Stimulated activated CD4-positive, alpha-beta T cell treated with anti-CD3 and anti-CD28 coated beads, Interleukin-15, amount 100 ng/mL, for 24 hours (primary cell): ENCODE data around the gene VPS13D.
A peak's percentile ranks its signal among the peaks of the same experiment; 100 is the strongest.
"Not testable (repeated sequence)": the region's sequence is repeated elsewhere in the genome, so short reads cannot be mapped to it uniquely, and the experiment has no call there.

Experiments used
- DNase-seq: peaks from one replicate; pipeline ENCODE4 v3.0.0-alpha.2; 2020

Gene VPS13D

GRCh38 chr1:12454406-12455391 lies 224.9 kb downstream of the VPS13D start:
- DNase-seq: no peak

- DNase-seq: not testable (repeated sequence)
These were observed 226.3 kb downstream of the VPS13D start for GRCh38 chr1:12456081-12456480.

GRCh38 chr1:12456979-12457378 lies 227.1 kb downstream of the VPS13D start:
- no peak for DNase-seq

- no peak for DNase-seq
These were observed 227.9 kb downstream of the VPS13D start for GRCh38 chr1:12457771-12458170.

- no peak for DNase-seq
These were observed 228.7 kb downstream of the VPS13D start for GRCh38 chr1:12458571-12458970.

GRCh38 chr1:12460121-12460520 lies 230.3 kb downstream of the VPS13D start:
- DNase-seq: no peak

- DNase-seq: no peak
These were observed 231.2 kb downstream of the VPS13D start for GRCh38 chr1:12460911-12461621.

GRCh38 chr1:12461754-12462153 lies 231.9 kb downstream of the VPS13D start:
- DNase-seq: no peak

GRCh38 chr1:12462586-12462985 lies 232.8 kb downstream of the VPS13D start:
- no peak for DNase-seq

GRCh38 chr1:12464045-12464461 lies 234.2 kb downstream of the VPS13D start:
- DNase-seq: no peak

GRCh38 chr1:12464598-12465056 lies 234.8 kb downstream of the VPS13D start:
- DNase-seq: no peak

GRCh38 chr1:12465126-12465525 lies 235.3 kb downstream of the VPS13D start:
- no peak for DNase-seq

- no peak for DNase-seq
These were observed 237.0 kb downstream of the VPS13D start for GRCh38 chr1:12466816-12467215.

- no peak for DNase-seq
These were observed 237.9 kb downstream of the VPS13D start for GRCh38 chr1:12467570-12468286.

GRCh38 chr1:12468323-12468722 lies 238.5 kb downstream of the VPS13D start:
- DNase-seq: no peak

- no peak for DNase-seq
These were observed 239.7 kb downstream of the VPS13D start for GRCh38 chr1:12469493-12469892.

- DNase-seq: no peak
These were observed 240.2 kb downstream of the VPS13D start for GRCh38 chr1:12469990-12470389.

- DNase-seq: not testable (repeated sequence)
These were observed 241.1 kb downstream of the VPS13D start for GRCh38 chr1:12470916-12471315.

GRCh38 chr1:12472156-12472797 lies 242.4 kb downstream of the VPS13D start:
- no peak for DNase-seq

- peak; percentile 88 for DNase-seq
These were observed 243.1 kb downstream of the VPS13D start for GRCh38 chr1:12472798-12473551.

- no peak for DNase-seq
These were observed 243.9 kb downstream of the VPS13D start for GRCh38 chr1:12473596-12474362.
